Measurements from ENCODE around the gene SLC6A17.

SLC6A17 gene

GRCh38 chr1:110170766-110171733 lies 20.8 kb downstream of the SLC6A17 start:
- DNase-seq (ENCODE audit: low read depth), result no peak
- no peak overlapping the region for H3K4me3 ChIP-seq (replicated peaks; ENCODE audit: low read depth, low read length)
- TF ChIP-seq CTCF (IDR thresholded peaks at IDR 0.05; ENCODE audit: low read length, missing control alignments), result no peak

GRCh38 chr1:110172001-110172400 lies 21.7 kb downstream of the SLC6A17 start:
- TF ChIP-seq CTCF (IDR thresholded peaks at IDR 0.05; ENCODE audit: low read length, missing control alignments), result no peak
- no peak overlapping the region for H3K4me3 ChIP-seq (replicated peaks; ENCODE audit: low read depth, low read length)
- DNase-seq (ENCODE audit: low read depth), result no peak

GRCh38 chr1:110173466-110174105 lies 23.3 kb downstream of the SLC6A17 start:
- no peak for TF ChIP-seq CTCF (IDR thresholded peaks at IDR 0.05; ENCODE audit: low read length, missing control alignments)
- DNase-seq (ENCODE audit: low read depth), result no peak
- H3K4me3 ChIP-seq (replicated peaks; ENCODE audit: low read depth, low read length), result no peak overlapping the region

GRCh38 chr1:110174961-110175360 lies 24.7 kb downstream of the SLC6A17 start:
- no peak for TF ChIP-seq CTCF (IDR thresholded peaks at IDR 0.05; ENCODE audit: low read length, missing control alignments)
- H3K4me3 ChIP-seq (replicated peaks; ENCODE audit: low read depth, low read length), result no peak overlapping the region
- DNase-seq (ENCODE audit: low read depth), result no peak

GRCh38 chr1:110176299-110176956 lies 26.1 kb downstream of the SLC6A17 start:
- H3K4me3 ChIP-seq (replicated peaks; ENCODE audit: low read depth, low read length), result no peak overlapping the region
- no peak for DNase-seq (ENCODE audit: low read depth)
- no peak for TF ChIP-seq CTCF (IDR thresholded peaks at IDR 0.05; ENCODE audit: low read length, missing control alignments)

GRCh38 chr1:110177775-110178174 lies 27.5 kb downstream of the SLC6A17 start:
- no peak for TF ChIP-seq CTCF (IDR thresholded peaks at IDR 0.05; ENCODE audit: low read length, missing control alignments)
- no peak for DNase-seq (ENCODE audit: low read depth)
- H3K4me3 ChIP-seq (replicated peaks; ENCODE audit: low read depth, low read length), result no peak overlapping the region

Measured in fibroblast of pulmonary artery (primary cell).